Activated naive CD4-positive, alpha-beta T cell (primary cell): Measurements from ENCODE around the gene DMGDH.
A peak's percentile ranks its signal among the peaks of the same experiment; 100 is the strongest.
"Not testable (repeated sequence)": the region's sequence is repeated elsewhere in the genome, so short reads cannot be mapped to it uniquely, and the experiment has no call there.

Source experiments
- DNase-seq, 4 experiments: peaks; one replicate each; lab custom pipeline; 2025; lab: John Stamatoyannopoulos, UW

Gene DMGDH

GRCh38 chr5:79011869-79012268 is 57.6 kb downstream of the DMGDH start:
- DNase-seq = no peak

- no peak for DNase-seq
Measured at GRCh38 chr5:79011219-79011836, 58.1 kb downstream of the DMGDH start.

DNA sequence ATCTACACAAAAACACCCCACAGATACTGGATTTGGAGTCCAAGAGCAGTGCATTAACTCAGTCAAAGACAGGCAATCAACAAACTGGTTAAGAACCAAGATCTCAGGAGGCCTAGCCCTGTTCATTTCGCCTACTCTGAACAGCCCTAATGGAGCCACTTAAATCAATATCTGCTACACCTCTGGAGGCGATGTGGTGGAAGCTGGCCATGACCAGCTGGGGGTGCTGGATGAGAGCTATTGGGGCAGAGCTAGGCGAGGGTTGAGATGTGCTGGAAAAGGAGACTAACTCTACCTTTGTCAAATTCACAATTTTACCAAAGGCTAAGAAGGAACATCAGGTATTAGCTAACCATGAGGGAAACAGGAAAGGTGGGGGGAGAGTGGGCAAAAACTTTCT is 61.1 kb downstream of the DMGDH start:
- no peak for DNase-seq

DNA sequence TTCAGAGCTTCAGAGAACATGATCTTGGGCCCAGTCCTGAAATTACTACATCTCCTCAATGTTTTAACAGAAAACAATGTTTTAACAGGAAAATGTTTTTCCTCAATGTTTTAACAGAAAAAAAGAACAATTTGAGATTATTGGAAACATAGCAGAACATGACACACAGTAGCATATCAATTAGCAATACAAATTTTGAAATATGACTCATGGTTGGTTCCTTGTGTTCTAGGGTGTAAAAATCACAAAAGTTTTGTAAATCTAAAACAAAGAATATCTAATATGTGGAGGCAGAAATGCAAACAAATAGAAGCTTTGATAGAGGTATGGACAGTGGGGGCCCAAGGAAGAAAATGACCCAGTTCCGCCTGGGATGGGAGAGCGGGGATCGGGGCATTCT is 61.6 kb downstream of the DMGDH start:
- no peak for DNase-seq

- no peak for DNase-seq
Measured at GRCh38 chr5:79005936-79006631, 63.4 kb downstream of the DMGDH start.

- DNase-seq = no peak
Measured at GRCh38 chr5:79005151-79005550, 64.3 kb downstream of the DMGDH start.

- DNase-seq = no peak
Measured at GRCh38 chr5:79002374-79002773, 67.1 kb downstream of the DMGDH start.

- no peak for DNase-seq
Measured at GRCh38 chr5:79001471-79001870, 68.0 kb downstream of the DMGDH start.

GRCh38 chr5:78997090-78997489 is 72.4 kb downstream of the DMGDH start:
- DNase-seq = no peak

GRCh38 chr5:78995521-78996007 is 73.9 kb downstream of the DMGDH start:
- no peak for DNase-seq

DNA sequence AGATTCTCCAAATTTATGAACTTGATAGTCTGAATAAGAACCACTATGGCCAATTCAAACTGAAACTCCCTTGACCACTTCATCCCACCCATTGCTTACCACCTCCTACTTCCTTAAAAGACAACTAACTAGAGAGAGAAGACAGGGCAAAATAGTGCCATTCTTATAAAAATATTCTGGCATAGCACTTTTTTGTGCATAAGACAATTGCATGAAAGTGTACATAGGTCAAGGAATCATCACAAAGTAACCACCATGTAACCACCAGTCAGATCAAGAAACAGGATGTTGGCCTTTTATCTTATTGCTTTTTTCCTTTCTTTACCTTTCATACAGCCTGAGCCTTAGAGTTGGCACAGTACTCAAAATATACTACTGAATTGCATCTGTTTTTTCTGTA is 76.3 kb downstream of the DMGDH start:
- DNase-seq = no peak

- DNase-seq = no peak
Measured at GRCh38 chr5:78992146-78992545, 77.3 kb downstream of the DMGDH start.

GRCh38 chr5:78989080-78989479 is 80.4 kb downstream of the DMGDH start:
- DNase-seq = no peak

- no peak for DNase-seq
Measured at GRCh38 chr5:78985725-78986223, 83.7 kb downstream of the DMGDH start.

DNA sequence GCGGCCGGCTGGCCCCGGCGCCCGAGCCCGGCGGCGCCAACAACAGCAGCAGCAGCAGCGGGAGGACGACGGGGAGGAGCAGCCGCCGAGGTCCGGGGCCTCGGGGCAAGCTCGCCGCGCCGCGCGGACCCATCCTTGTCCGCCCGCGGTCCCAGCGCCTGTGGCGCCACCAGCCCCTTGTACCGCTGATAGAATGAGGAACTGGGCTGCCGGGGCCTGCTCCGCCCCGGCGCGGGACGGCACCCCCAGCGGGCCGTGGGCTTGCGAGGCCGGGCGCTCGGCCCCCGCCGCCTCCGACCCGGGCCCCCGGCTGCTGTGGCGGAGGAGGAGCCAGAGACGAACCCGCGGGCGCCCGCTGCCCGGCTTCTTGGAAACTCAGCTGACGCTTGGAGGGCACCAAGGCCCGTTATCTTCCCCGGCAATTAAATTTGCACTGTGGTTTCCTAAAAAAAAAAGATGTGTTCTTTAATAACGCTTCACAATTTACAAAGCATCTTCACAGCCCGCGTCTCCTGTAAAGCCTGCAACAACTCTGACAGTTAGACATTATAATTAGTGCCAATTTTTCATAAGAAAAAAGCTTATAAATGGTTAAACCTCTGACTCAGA is 84.3 kb downstream of the DMGDH start, which contains the start of gene ARSB:
Gene ARSB, minus strand, starts transcription at position 195 of the 609 bp plus-strand sequence. Its CDS starts 62 bp downstream, at position 133.
- DNase-seq = peak; percentile 13 to 45 (median 18)

GRCh38 chr5:78984439-78985115 is 84.9 kb downstream of the DMGDH start:
- peak; percentile 22 to 62 (median 39) for DNase-seq

GRCh38 chr5:78983601-78984438 is 85.7 kb downstream of the DMGDH start:
- no peak for DNase-seq

DNA sequence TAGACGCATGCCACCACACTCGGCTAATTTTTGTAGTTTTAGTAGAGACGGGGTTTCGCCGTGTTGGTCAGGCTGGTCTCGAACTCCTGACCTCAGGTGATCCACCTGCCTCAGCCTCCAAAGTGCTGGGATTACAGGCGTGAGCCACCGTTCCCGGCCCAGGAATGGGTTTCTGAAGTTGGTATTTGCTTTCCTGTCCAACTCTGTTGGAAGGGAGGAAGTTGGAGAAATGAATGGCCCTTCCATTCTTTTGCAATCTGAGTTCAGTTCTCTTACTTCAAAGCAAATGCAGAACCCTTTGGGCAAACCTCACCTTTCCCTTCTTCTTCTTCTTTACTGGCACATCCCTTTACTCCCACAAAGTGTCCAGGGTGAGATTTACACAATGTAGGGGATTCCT is 86.3 kb downstream of the DMGDH start:
- DNase-seq = not testable (repeated sequence)

DNA sequence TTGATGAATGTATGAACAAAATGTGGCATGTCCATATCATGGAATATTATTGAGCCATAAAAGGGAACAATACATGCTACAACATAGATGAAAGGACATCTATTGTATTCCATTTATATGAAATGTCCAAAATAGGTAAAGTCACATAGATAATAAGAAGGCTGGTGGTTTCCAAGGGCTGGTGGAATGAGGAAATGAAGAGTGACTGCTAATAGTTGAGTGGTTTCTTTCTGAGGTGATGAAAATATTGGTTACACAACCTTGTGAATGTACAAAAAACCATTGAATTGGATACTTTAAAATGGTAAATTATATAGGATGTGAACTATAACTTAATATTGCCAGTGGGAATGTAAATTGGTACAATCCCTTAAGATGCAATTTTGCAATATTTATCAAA is 89.6 kb downstream of the DMGDH start:
- DNase-seq = no peak

DNA sequence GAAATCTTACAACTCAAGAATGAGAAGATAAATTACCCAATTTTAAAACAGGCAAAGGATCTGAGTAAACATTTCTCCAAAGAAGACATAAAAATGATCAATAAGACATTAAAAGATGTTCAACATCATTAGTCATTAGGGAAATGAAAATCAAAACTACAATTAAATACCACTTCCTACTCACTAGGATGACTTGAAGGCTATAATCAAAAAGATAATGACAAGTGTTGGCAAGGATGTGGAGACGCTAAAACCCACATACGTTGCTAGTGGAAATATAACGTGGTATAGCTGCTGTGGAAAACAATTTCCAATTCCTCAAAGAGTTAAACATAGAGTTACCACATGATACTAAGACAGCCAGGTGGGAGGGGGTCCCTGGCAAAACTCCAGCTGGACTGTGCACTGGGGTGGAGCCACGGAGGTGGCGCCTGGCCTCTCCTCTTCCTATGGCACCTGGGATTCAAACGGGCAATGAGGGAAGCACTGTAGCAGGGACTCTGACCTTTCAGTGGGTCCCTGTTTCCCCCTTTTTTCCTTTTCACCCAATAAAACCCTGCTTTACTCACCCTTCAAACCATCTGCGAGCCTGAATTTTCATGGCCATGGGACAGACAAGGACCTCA is 90.2 kb downstream of the DMGDH start:
- no peak for DNase-seq

DNA sequence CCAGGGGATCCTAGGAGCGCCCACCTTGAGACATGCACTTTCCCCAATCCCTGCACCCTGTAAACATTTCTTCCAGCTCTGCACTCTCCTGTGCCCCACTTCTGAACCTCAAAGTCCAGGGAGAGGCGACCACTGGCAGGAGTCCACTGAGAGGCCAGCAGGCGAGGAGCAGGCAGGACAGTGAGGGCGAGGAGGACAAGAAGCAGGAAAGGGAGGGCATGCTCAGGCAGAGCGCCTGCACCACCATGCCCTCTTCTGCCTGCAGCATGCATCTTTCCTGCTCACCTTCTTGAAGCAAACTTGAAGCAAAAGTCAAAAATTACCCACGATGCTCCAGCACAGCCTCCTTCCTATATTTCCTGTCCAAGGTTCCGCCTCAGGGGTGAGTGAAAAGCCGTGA is 94.4 kb downstream of the DMGDH start:
- DNase-seq = no peak
